Measurements from ENCODE around the gene TRPC3. TPM values are rescaled to one million over a fixed set of nuclear protein-coding genes. Genes with fewer than 3 reads are reported as not detected.

Gene TRPC3
- polyA plus RNA-seq (2013, experiment 1 of 2) = 0.69 TPM
- 0.78 TPM for polyA plus RNA-seq (2013, experiment 2 of 2)

DNA sequence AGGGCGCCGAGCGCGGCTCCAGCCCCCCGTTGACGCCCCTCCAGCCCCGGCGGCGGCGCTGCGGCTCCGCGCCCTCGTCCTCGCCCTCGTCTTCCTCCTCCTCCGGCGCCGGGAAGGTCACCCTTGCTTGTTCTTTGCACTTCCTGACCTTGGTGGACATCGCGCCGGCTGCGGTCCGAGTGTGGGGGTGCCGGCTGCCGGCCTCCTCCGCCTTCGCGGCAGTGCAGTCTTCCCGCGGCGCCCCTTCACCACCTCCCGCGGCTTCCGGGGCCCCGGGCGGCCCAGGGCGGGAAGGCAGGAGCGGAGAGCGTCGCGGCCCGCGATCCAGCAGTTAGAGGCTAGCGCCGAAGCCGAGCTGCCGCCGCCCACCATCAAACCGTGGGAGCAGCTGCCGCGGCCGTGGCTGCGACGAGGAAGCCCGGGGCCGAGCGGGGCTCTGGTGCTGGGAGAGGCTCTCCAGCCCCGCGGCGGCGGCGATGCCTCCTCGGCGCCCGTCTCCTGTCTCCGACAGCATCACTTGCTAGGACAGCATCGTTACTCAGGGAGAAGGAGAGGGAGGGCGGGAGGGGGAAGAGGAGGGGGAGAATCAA, at the start of gene TRPC3:
Gene TRPC3, minus strand, starts transcription at position 540 of the 590 bp plus-strand sequence. Its CDS starts 380 bp downstream, at position 160.
- Histone ChIP-seq H3K27ac (ENCODE audit: low read length, poor library complexity, severe bottlenecking) (no peak within 1 kb of the TSS), H3K9me3 (ENCODE audit: control insufficient read depth, low read length) (no peaks in the 10 kb centered on the region), H2BK5ac (ENCODE audit: low read depth, low read length, poor library complexity, severe bottlenecking) (no peak within 1 kb of the TSS), H3K79me1 (replicated peaks; ENCODE audit: low read length, poor library complexity, severe bottlenecking) (no peaks in the 10 kb centered on the region), H2BK120ac (ENCODE audit: low read depth, low read length) (peak within 1 kb of the TSS; percentile 80), H2BK15ac (ENCODE audit: low read depth, poor library complexity, severe bottlenecking) (peak within 1 kb of the TSS; percentile 44), H2AFZ (ENCODE audit: low read depth, low read length) (peak within 1 kb of the TSS; percentile 33), H4K91ac (ENCODE audit: low read length) (peak within 1 kb of the TSS; percentile 74), H3K4ac (ENCODE audit: low read depth in 1 of 2, low read length in 2 of 2) (peak within 1 kb of the TSS in 1 of 2 experiments; percentile 49), H3K18ac (ENCODE audit: low read depth in 1 of 2, low read length in 2 of 2) (peak within 1 kb of the TSS; percentile 52 to 91), H4K8ac (ENCODE audit: low read length) (peak within 1 kb of the TSS; percentile 1), H3K14ac (ENCODE audit: low read length in 2 of 2) (peak within 1 kb of the TSS in 1 of 2 experiments; percentile 35), H3K23ac (ENCODE audit: low read length in 2 of 2) (peak within 1 kb of the TSS; percentile 43 to 96), H3K4me2 (ENCODE audit: low read length, poor library complexity, severe bottlenecking) (peak within 1 kb of the TSS; percentile 98), H3K4me1 (ENCODE audit: control insufficient read depth, insufficient read depth, low read depth, low read length) (peaks cover 12% of the 10 kb centered on the region), H3K4me3 (ENCODE audit: insufficient read depth in 1 of 2, low read depth in 1 of 2, low read length in 2 of 2) (peak within 1 kb of the TSS; percentile 65 to 86), H2AK5ac (ENCODE audit: low read length, severe bottlenecking) (no peak within 1 kb of the TSS), H3K36me3 (ENCODE audit: control insufficient read depth in 1 of 2, insufficient read depth in 2 of 2, low read depth in 1 of 2, low read length in 2 of 2) (no peaks in the 10 kb centered on the region), H3K27me3 (ENCODE audit: control insufficient read depth in 1 of 2, insufficient read depth in 1 of 2, low read length in 2 of 2) (peaks cover 10 to 25% of the 10 kb centered on the region in 2 experiments), H2BK12ac (ENCODE audit: low read length in 2 of 2) (peak within 1 kb of the TSS; percentile 15 to 98), H3K9ac (ENCODE audit: low read length) (peak within 1 kb of the TSS; percentile 79)
- peak; percentile 39 for DNase-seq
- WGBS = under 1% methylated on average over 37 of the region's 69 CpGs

DNA sequence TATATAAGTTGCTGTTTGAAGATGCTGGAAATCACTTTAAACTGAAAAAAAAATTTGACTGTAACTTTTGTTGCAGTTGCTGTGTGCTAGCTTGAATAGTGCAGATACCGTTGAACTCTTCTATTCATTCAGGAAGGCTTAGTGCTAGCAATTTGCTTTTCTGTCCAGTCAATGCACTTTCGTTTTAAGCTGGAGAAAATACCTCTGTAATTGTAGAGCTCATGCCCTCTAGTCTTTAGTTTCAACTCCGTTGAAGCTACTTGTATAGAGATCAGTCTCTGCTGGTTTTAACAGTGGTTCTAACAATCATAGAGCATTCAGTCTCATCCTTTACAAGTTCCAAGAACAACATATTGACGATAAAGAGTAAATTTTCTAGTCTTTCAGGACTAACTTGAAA, 49.0 kb upstream of the TRPC3 start:
- H2BK12ac ChIP-seq (ENCODE audit: low read length in 2 of 2) = no peak overlapping the region
- 81% methylated on average over 3 of the region's 4 CpGs for WGBS
- H4K8ac ChIP-seq (ENCODE audit: low read length) = no peak overlapping the region
- H4K91ac ChIP-seq (ENCODE audit: low read length) = no peak overlapping the region
- H2BK120ac ChIP-seq (ENCODE audit: low read depth, low read length) = no peak overlapping the region
- no peak overlapping the region for H3K4me2 ChIP-seq (ENCODE audit: low read length, poor library complexity, severe bottlenecking)
- no peaks in the 10 kb centered on the region for H3K79me1 ChIP-seq (replicated peaks; ENCODE audit: low read length, poor library complexity, severe bottlenecking)
- H3K9me3 ChIP-seq (ENCODE audit: control insufficient read depth, low read length) = no peaks in the 10 kb centered on the region
- H2BK5ac ChIP-seq (ENCODE audit: low read depth, low read length, poor library complexity, severe bottlenecking) = no peak overlapping the region
- H3K18ac ChIP-seq (ENCODE audit: low read depth in 1 of 2, low read length in 2 of 2) = no peak overlapping the region
- H3K4ac ChIP-seq (ENCODE audit: low read depth in 1 of 2, low read length in 2 of 2) = no peak overlapping the region
- H2AK5ac ChIP-seq (ENCODE audit: low read length, severe bottlenecking) = no peak overlapping the region
- H3K36me3 ChIP-seq (ENCODE audit: control insufficient read depth in 1 of 2, insufficient read depth in 2 of 2, low read depth in 1 of 2, low read length in 2 of 2) = no peaks in the 10 kb centered on the region
- H3K9ac ChIP-seq (ENCODE audit: low read length) = no peak overlapping the region
- peaks cover 0 to 7% of the 10 kb centered on the region in 2 experiments for H3K27me3 ChIP-seq (ENCODE audit: control insufficient read depth in 1 of 2, insufficient read depth in 1 of 2, low read length in 2 of 2)
- H3K4me3 ChIP-seq (ENCODE audit: insufficient read depth in 1 of 2, low read depth in 1 of 2, low read length in 2 of 2) = no peak overlapping the region
- H3K14ac ChIP-seq (ENCODE audit: low read length in 2 of 2) = no peak overlapping the region
- H3K23ac ChIP-seq (ENCODE audit: low read length in 2 of 2) = no peak overlapping the region
- no peaks in the 10 kb centered on the region for H3K4me1 ChIP-seq (ENCODE audit: control insufficient read depth, insufficient read depth, low read depth, low read length)
- H2BK15ac ChIP-seq (ENCODE audit: low read depth, poor library complexity, severe bottlenecking) = no peak overlapping the region
- no peak for DNase-seq
- no peak overlapping the region for H2AFZ ChIP-seq (ENCODE audit: low read depth, low read length)
- H3K27ac ChIP-seq (ENCODE audit: low read length, poor library complexity, severe bottlenecking) = no peak overlapping the region

GRCh38 chr4:121998024-121998423, 46.2 kb upstream of the TRPC3 start:
- Histone ChIP-seq H3K4me1 (ENCODE audit: control insufficient read depth, insufficient read depth, low read depth, low read length) (no peaks in the 10 kb centered on the region), H3K4ac (ENCODE audit: low read depth in 1 of 2, low read length in 2 of 2) (no peak overlapping the region), H2BK5ac (ENCODE audit: low read depth, low read length, poor library complexity, severe bottlenecking) (no peak overlapping the region), H4K8ac (ENCODE audit: low read length) (no peak overlapping the region), H2AK5ac (ENCODE audit: low read length, severe bottlenecking) (no peak overlapping the region), H2AFZ (ENCODE audit: low read depth, low read length) (no peak overlapping the region), H4K91ac (ENCODE audit: low read length) (no peak overlapping the region), H3K9ac (ENCODE audit: low read length) (no peak overlapping the region), H3K79me1 (replicated peaks; ENCODE audit: low read length, poor library complexity, severe bottlenecking) (no peaks in the 10 kb centered on the region), H2BK15ac (ENCODE audit: low read depth, poor library complexity, severe bottlenecking) (no peak overlapping the region), H2BK120ac (ENCODE audit: low read depth, low read length) (no peak overlapping the region), H3K27me3 (ENCODE audit: control insufficient read depth in 1 of 2, insufficient read depth in 1 of 2, low read length in 2 of 2) (peaks cover 0 to 7% of the 10 kb centered on the region in 2 experiments), H3K36me3 (ENCODE audit: control insufficient read depth in 1 of 2, insufficient read depth in 2 of 2, low read depth in 1 of 2, low read length in 2 of 2) (no peaks in the 10 kb centered on the region), H3K18ac (ENCODE audit: low read depth in 1 of 2, low read length in 2 of 2) (no peak overlapping the region), H2BK12ac (ENCODE audit: low read length in 2 of 2) (no peak overlapping the region), H3K9me3 (ENCODE audit: control insufficient read depth, low read length) (no peaks in the 10 kb centered on the region), H3K27ac (ENCODE audit: low read length, poor library complexity, severe bottlenecking) (no peak overlapping the region), H3K14ac (ENCODE audit: low read length in 2 of 2) (no peak overlapping the region), H3K23ac (ENCODE audit: low read length in 2 of 2) (no peak overlapping the region), H3K4me2 (ENCODE audit: low read length, poor library complexity, severe bottlenecking) (no peak overlapping the region), H3K4me3 (ENCODE audit: insufficient read depth in 1 of 2, low read depth in 1 of 2, low read length in 2 of 2) (no peak overlapping the region)
- 75% methylated on average over 4 of the region's 4 CpGs for WGBS
- DNase-seq = no peak

- H3K4me2 ChIP-seq (ENCODE audit: low read length, poor library complexity, severe bottlenecking) = no peak overlapping the region
- H4K8ac ChIP-seq (ENCODE audit: low read length) = no peak overlapping the region
- H2AK5ac ChIP-seq (ENCODE audit: low read length, severe bottlenecking) = no peak overlapping the region
- H2AFZ ChIP-seq (ENCODE audit: low read depth, low read length) = no peak overlapping the region
- no peaks in the 10 kb centered on the region for H3K79me1 ChIP-seq (replicated peaks; ENCODE audit: low read length, poor library complexity, severe bottlenecking)
- H3K27ac ChIP-seq (ENCODE audit: low read length, poor library complexity, severe bottlenecking) = no peak overlapping the region
- H3K14ac ChIP-seq (ENCODE audit: low read length in 2 of 2) = no peak overlapping the region
- H3K9me3 ChIP-seq (ENCODE audit: control insufficient read depth, low read length) = no peaks in the 10 kb centered on the region
- peaks cover 0 to 7% of the 10 kb centered on the region in 2 experiments for H3K27me3 ChIP-seq (ENCODE audit: control insufficient read depth in 1 of 2, insufficient read depth in 1 of 2, low read length in 2 of 2)
- H3K4ac ChIP-seq (ENCODE audit: low read depth in 1 of 2, low read length in 2 of 2) = no peak overlapping the region
- WGBS = 82% methylated on average over 2 of the region's 3 CpGs
- H3K4me3 ChIP-seq (ENCODE audit: insufficient read depth in 1 of 2, low read depth in 1 of 2, low read length in 2 of 2) = no peak overlapping the region
- no peak overlapping the region for H3K23ac ChIP-seq (ENCODE audit: low read length in 2 of 2)
- no peak overlapping the region for H3K18ac ChIP-seq (ENCODE audit: low read depth in 1 of 2, low read length in 2 of 2)
- H2BK12ac ChIP-seq (ENCODE audit: low read length in 2 of 2) = no peak overlapping the region
- H2BK5ac ChIP-seq (ENCODE audit: low read depth, low read length, poor library complexity, severe bottlenecking) = no peak overlapping the region
- no peak overlapping the region for H4K91ac ChIP-seq (ENCODE audit: low read length)
- no peaks in the 10 kb centered on the region for H3K36me3 ChIP-seq (ENCODE audit: control insufficient read depth in 1 of 2, insufficient read depth in 2 of 2, low read depth in 1 of 2, low read length in 2 of 2)
- no peak overlapping the region for H2BK15ac ChIP-seq (ENCODE audit: low read depth, poor library complexity, severe bottlenecking)
- H3K9ac ChIP-seq (ENCODE audit: low read length) = no peak overlapping the region
- no peaks in the 10 kb centered on the region for H3K4me1 ChIP-seq (ENCODE audit: control insufficient read depth, insufficient read depth, low read depth, low read length)
- DNase-seq = no peak
- H2BK120ac ChIP-seq (ENCODE audit: low read depth, low read length) = no peak overlapping the region
Observed at GRCh38 chr4:121995790-121996537, 44.1 kb upstream of the TRPC3 start.

Measured in mesenchymal stem cell (in vitro differentiated cells and primary cell).